SJSA1 (cell line): Measurements from ENCODE around the gene ZNF784. TPM values are rescaled to one million over a fixed set of nuclear protein-coding genes. Genes with fewer than 3 reads are reported as not detected.

Source experiments
- DNase-seq, 2 experiments: peaks; one replicate each; pipeline ENCODE4 v3.0.0-alpha.2; 2015 to 2020; ENCODE audit warnings: low spot score in 2 of 2, low read depth in 1 of 2
- H3K27ac ChIP-seq: fragments of 250-450 bp; sonication (Bioruptor Pico); 2 replicates; pipeline ENCODE4 v1.5.1; 2020; ENCODE audit warnings: mild to moderate bottlenecking, moderate library complexity
- H3K27me3 ChIP-seq: fragments of 250-450 bp; sonication (Bioruptor Pico); replicated peaks from 2 replicates; pipeline ENCODE4 v1.5.1; 2020; ENCODE audit warnings: mild to moderate bottlenecking, moderate library complexity
- H3K36me3 ChIP-seq: fragments of 250-450 bp; sonication (Bioruptor Pico); 2 replicates; pipeline ENCODE4 v1.5.1; 2020; ENCODE audit warnings: mild to moderate bottlenecking
- H3K4me1 ChIP-seq: fragments of 250-450 bp; sonication (Bioruptor Pico); replicated peaks from 2 replicates; pipeline ENCODE4 v1.6.1; 2021; ENCODE audit warnings: mild to moderate bottlenecking
- H3K4me3 ChIP-seq: fragments of 250-450 bp; sonication (Bioruptor Pico); 2 replicates; pipeline ENCODE4 v1.5.1; 2020; ENCODE audit warnings: mild to moderate bottlenecking
- H3K9me3 ChIP-seq: fragments of 250-450 bp; sonication (Bioruptor Pico); replicated peaks from 2 replicates; pipeline ENCODE4 v1.5.1; 2020; ENCODE audit warnings: mild to moderate bottlenecking
- total RNA-seq: library from RNA; depleted of rRNA; stranded (reverse); fragments of >200 nt; shearing (Covaris generic); gene quantifications from 2 replicates; pipeline ENCODE4 v1.2.3, GENCODE V29; 2014

Gene ZNF784
- total RNA-seq, 1 experiment from 2014 or later: 4.7 TPM

GRCh38 chr19:55632463-55632834 is 8.1 kb upstream of the ZNF784 start:
- peak; percentile 86 to 93 for DNase-seq
- no peaks in the 10 kb centered on the region for H3K27me3 ChIP-seq
- peaks cover 5% of the 10 kb centered on the region for H3K36me3 ChIP-seq
- H3K4me1 ChIP-seq: peaks cover 11% of the 10 kb centered on the region
- H3K9me3 ChIP-seq: no peaks in the 10 kb centered on the region
- H3K27ac ChIP-seq: no peak overlapping the region
- H3K4me3 ChIP-seq: no peak overlapping the region

- H3K27me3 ChIP-seq: no peaks in the 10 kb centered on the region
- peaks cover 10% of the 10 kb centered on the region for H3K36me3 ChIP-seq
- H3K27ac ChIP-seq: no peak overlapping the region
- H3K4me3 ChIP-seq: no peak overlapping the region
- H3K4me1 ChIP-seq: 0 out of 2 replicates have a peak, but pooled peaks cover 9% of the 10 kb centered on the region
- DNase-seq: no peak
- no peaks in the 10 kb centered on the region for H3K9me3 ChIP-seq
These were observed 2.0 kb upstream of the ZNF784 start for GRCh38 chr19:55626350-55626749.

- Histone ChIP-seq H3K27ac (no peak overlapping the region), H3K9me3 (no peaks in the 10 kb centered on the region), H3K4me3 (peak overlapping the region; percentile 55), H3K36me3 (peaks cover 20% of the 10 kb centered on the region), H3K4me1 (0 out of 2 replicates have a peak, but pooled peaks cover 9% of the 10 kb centered on the region), H3K27me3 (no peaks in the 10 kb centered on the region)
- no peak for DNase-seq
These were observed 599 bp upstream of the ZNF784 start for GRCh38 chr19:55625004-55625326.

- Histone ChIP-seq H3K4me1 (0 out of 2 replicates have a peak, but pooled peaks cover 9% of the 10 kb centered on the region), H3K9me3 (no peaks in the 10 kb centered on the region), H3K27me3 (no peaks in the 10 kb centered on the region), H3K4me3 (peak overlapping the region; percentile 55), H3K36me3 (peaks cover 20% of the 10 kb centered on the region), H3K27ac (no peak overlapping the region)
- DNase-seq: no peak
These were observed 805 bp downstream of the ZNF784 start for GRCh38 chr19:55623561-55623960.

- H3K36me3 ChIP-seq: peaks cover 20% of the 10 kb centered on the region
- H3K9me3 ChIP-seq: no peaks in the 10 kb centered on the region
- H3K27ac ChIP-seq: no peak overlapping the region
- 0 out of 2 replicates have a peak, but pooled peaks cover 9% of the 10 kb centered on the region for H3K4me1 ChIP-seq
- no peak for DNase-seq
- no peaks in the 10 kb centered on the region for H3K27me3 ChIP-seq
- H3K4me3 ChIP-seq: no peak overlapping the region
These were observed 1.2 kb downstream of the ZNF784 start for GRCh38 chr19:55623130-55623529.

- H3K27ac ChIP-seq: no peak overlapping the region
- 0 out of 2 replicates have a peak, but pooled peaks cover 9% of the 10 kb centered on the region for H3K4me1 ChIP-seq
- no peak for DNase-seq
- no peaks in the 10 kb centered on the region for H3K9me3 ChIP-seq
- H3K27me3 ChIP-seq: no peaks in the 10 kb centered on the region
- peaks cover 28% of the 10 kb centered on the region for H3K36me3 ChIP-seq
- no peak overlapping the region for H3K4me3 ChIP-seq
These were observed 2.0 kb downstream of the ZNF784 start for GRCh38 chr19:55622242-55622969.

GRCh38 chr19:55621673-55622231 is 2.6 kb downstream of the ZNF784 start:
- H3K36me3 ChIP-seq: peaks cover 31% of the 10 kb centered on the region
- no peaks in the 10 kb centered on the region for H3K27me3 ChIP-seq
- DNase-seq: no peak
- H3K27ac ChIP-seq: no peak overlapping the region
- H3K4me1 ChIP-seq: 0 out of 2 replicates have a peak, but pooled peaks cover 9% of the 10 kb centered on the region
- H3K4me3 ChIP-seq: no peak overlapping the region
- no peaks in the 10 kb centered on the region for H3K9me3 ChIP-seq

GRCh38 chr19:55621205-55621672 is 3.1 kb downstream of the ZNF784 start:
- DNase-seq: no peak
- no peaks in the 10 kb centered on the region for H3K9me3 ChIP-seq
- no peaks in the 10 kb centered on the region for H3K27me3 ChIP-seq
- H3K36me3 ChIP-seq: peaks cover 36% of the 10 kb centered on the region
- 0 out of 2 replicates have a peak, but pooled peaks cover 9% of the 10 kb centered on the region for H3K4me1 ChIP-seq
- no peak overlapping the region for H3K27ac ChIP-seq
- H3K4me3 ChIP-seq: no peak overlapping the region

GRCh38 chr19:55620410-55621204 is 3.8 kb downstream of the ZNF784 start:
- Histone ChIP-seq H3K4me3 (no peak overlapping the region), H3K36me3 (peaks cover 42% of the 10 kb centered on the region), H3K4me1 (0 out of 2 replicates have a peak, but pooled peaks cover 9% of the 10 kb centered on the region), H3K27ac (no peak overlapping the region), H3K27me3 (no peaks in the 10 kb centered on the region), H3K9me3 (no peaks in the 10 kb centered on the region)
- no peak for DNase-seq

GRCh38 chr19:55619286-55619685 is 5.1 kb downstream of the ZNF784 start:
- H3K27ac ChIP-seq: no peak overlapping the region
- H3K4me3 ChIP-seq: no peak overlapping the region
- no peak for DNase-seq

GRCh38 chr19:55618426-55618825 is 5.9 kb downstream of the ZNF784 start:
- Histone ChIP-seq H3K27ac (no peak overlapping the region), H3K4me3 (no peak overlapping the region), H3K9me3 (no peaks in the 10 kb centered on the region), H3K4me1 (no peaks in the 10 kb centered on the region), H3K36me3 (peaks cover 51% of the 10 kb centered on the region), H3K27me3 (no peaks in the 10 kb centered on the region)
- no peak for DNase-seq

More at GRCh38 chr19:55619286-55619685, 5.1 kb downstream of the ZNF784 start:
- H3K27me3 ChIP-seq: no peaks in the 10 kb centered on the region
- peaks cover 51% of the 10 kb centered on the region for H3K36me3 ChIP-seq
- 0 out of 2 replicates have a peak, but pooled peaks cover 3% of the 10 kb centered on the region for H3K4me1 ChIP-seq
- H3K9me3 ChIP-seq: no peaks in the 10 kb centered on the region

GRCh38 chr19:55617426-55617825 is 6.9 kb downstream of the ZNF784 start:
- Histone ChIP-seq H3K36me3 (peaks cover 48% of the 10 kb centered on the region), H3K4me3 (no peak overlapping the region), H3K27ac (no peak overlapping the region), H3K27me3 (no peaks in the 10 kb centered on the region), H3K9me3 (no peaks in the 10 kb centered on the region), H3K4me1 (no peaks in the 10 kb centered on the region)
- no peak for DNase-seq

- H3K27ac ChIP-seq: no peak overlapping the region
- no peak overlapping the region for H3K4me3 ChIP-seq
- no peak for DNase-seq
- no peaks in the 10 kb centered on the region for H3K27me3 ChIP-seq
- peaks cover 41% of the 10 kb centered on the region for H3K36me3 ChIP-seq
- no peaks in the 10 kb centered on the region for H3K9me3 ChIP-seq
- no peaks in the 10 kb centered on the region for H3K4me1 ChIP-seq
These were observed 7.9 kb downstream of the ZNF784 start for GRCh38 chr19:55616395-55616875.
